Fibroblast of pulmonary artery (primary cell): Measurements from ENCODE around the gene B4GALT3.

Experiments used
- DNase-seq: peaks from one replicate; pipeline ENCODE4 v3.0.0-alpha.2; 2010; ENCODE audit warnings: low read depth
- H3K4me3 ChIP-seq: replicated peaks from 2 replicates; pipeline ENCODE4 v1.5.1; 2011; ENCODE audit warnings: low read depth, mild to moderate bottlenecking, control low read depth, low read length, moderate library complexity
- CTCF ChIP-seq: IDR thresholded peaks from 2 replicates; pipeline ENCODE4 v1.5.1; 2011; ENCODE audit warnings: mild to moderate bottlenecking, control low read depth, low read length, inconsistent platforms; ENCODE audit errors: missing control alignments

The B4GALT3 gene

GRCh38 chr1:161201836-161202712 lies 24.8 kb upstream of the B4GALT3 start, which contains the start of gene NDUFS2:
TSS of gene NDUFS2 (plus strand) at chr1:161202367. CDS start at chr1:161202386, 19 bp downstream.
- peak; percentile 12 for TF ChIP-seq CTCF
- DNase-seq, result peak; percentile 100
- H3K4me3 ChIP-seq, result peak within 1 kb of the TSS; percentile 81

DNA sequence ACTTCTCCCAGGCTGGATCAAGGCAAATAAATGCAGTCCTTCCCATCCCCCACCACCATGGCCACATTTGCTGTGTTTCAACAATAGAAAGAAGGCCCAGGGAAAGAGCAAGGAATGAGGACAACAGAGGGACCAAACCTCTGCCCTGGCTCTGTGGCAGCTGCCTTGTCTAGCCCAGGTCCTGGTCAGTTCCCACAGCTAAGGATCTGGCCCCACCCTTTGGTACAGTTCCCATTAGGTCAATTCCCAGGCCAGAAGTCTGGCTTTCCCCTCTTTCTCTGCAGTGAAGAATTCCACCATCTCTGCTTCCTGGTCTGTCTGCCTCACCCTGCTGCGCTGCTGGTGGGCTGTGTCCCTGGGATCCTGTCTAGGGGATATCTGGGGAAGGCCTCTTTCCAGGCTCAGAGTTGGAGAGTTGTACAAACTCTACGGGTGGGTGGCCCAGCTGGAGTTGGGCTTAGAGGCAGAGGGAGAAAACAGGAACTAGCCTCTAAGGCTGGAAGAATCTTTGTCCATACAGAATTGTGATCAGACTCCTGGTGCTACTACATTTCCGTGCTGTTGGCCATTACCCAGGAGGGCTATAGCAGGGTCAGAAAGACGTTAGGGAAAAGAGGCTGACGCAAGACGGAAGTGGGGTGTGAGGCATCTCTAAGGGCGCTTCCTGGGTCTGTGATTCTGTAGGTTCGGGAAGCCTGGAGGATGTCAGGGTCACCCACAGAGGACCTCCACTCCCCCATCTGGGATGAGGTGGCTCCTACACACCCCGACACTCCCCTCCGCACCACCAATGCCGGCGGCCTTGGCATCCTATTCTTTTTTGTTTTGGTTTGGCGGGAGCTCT lies 23.9 kb upstream of the B4GALT3 start:
- no peak for TF ChIP-seq CTCF
- peak overlapping the region; percentile 81 for H3K4me3 ChIP-seq
- DNase-seq, result peak; percentile 97

DNA sequence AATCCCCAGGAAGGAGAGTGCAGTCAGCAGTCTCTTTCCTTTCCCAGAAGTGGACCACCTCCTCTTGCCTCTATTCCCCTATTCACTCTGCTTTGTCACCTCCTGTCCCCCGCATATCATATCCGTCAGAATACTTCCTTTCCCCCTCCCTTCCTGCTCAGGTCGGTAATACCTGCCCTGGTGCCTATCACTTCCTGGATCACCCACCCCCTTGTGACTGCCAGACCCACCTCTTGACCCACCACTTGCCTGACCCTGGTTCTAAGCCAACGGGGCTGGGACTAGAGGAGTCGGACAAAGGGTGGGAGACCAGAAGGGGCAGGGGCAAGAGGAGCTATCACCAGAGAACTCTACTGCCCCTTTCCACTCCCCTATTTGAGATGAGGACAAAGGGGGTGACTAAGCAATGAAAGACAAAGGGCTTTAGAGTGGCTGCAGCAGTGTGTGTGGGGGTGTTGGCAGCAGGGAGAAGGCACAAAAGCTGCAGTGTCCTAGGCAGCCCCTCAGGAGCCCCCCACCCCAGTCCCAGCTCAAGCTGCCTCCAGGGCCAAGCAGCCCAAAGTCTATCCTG lies 23.2 kb upstream of the B4GALT3 start:
- no peak overlapping the region for H3K4me3 ChIP-seq
- no peak for TF ChIP-seq CTCF
- peak; percentile 40 for DNase-seq

DNA sequence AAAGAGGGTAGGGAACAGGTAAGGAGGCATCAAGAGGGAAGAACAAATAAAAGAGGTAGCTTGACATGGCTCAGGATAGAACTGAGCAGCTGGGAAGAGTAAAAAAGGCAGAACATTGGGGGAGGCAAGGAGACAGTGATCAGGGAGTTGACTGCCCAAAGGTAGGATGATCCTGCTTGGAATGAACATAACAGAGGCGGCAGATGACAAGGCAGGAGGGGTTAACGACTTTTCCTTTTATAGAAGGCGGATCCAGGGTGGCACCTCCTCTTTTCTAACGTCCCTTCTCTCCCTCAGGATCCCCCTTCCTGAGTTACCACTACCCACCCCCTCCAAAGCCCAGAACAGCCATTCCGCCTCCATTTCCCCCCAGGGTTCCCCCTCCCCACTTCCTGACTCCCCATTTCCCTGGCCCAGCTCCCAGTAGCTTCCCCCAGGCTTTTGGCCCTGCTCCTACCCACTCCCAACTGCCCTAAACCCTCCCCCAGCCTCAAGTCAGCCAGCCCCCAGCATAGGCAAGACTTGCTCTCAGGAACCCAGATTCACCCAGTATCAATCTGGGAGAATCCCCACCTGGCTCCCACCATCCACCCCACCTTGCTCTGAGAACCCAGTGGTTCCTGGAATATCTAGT lies 22.3 kb upstream of the B4GALT3 start:
- no peak for TF ChIP-seq CTCF
- DNase-seq, result peak; percentile 50
- peak overlapping the region; percentile 65 for H3K4me3 ChIP-seq

DNA sequence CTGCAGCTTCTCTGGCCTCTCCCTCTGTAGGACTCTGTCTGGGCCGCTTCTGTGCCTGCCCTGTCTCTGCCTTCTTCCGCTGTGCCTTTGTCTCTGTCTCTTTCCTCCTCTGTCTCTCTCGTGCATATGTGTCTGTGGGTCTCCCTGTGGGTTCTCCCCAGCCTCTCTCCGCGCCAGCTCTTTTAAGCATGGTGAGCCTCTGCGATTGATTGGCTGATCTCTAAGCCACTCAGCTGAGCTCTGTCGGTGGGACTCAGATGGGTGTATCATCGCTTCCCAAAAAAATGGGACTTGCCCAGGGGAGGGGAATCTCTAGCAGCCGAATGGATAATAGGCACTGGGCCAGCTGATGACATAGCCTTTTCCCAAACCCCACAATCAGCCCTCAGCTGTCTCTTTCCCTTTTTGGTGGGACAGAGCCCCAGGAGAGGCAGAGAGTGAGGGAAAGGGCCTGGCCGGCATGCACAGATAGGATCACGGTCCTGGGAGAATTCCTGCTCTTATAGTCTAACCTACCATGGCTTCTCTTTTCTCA lies 21.7 kb upstream of the B4GALT3 start, which contains the start of gene ADAMTS4:
Gene ADAMTS4, minus strand, starts transcription at position 158 of the 535 bp plus-strand sequence. CDS start 427 bp downstream, outside the sequence.
- peak within 1 kb of the TSS; percentile 65 for H3K4me3 ChIP-seq
- TF ChIP-seq CTCF, result no peak
- DNase-seq, result peak; percentile 94
